Right atrium auricular region (tissue), 2 donors: ENCODE measurements around the gene FNTB. TPM values are rescaled to one million over a fixed set of nuclear protein-coding genes. Genes with fewer than 3 reads are reported as not detected.

ENCODE experiments used
- DNase-seq: peaks from one replicate; pipeline ENCODE4 v3.0.0-alpha.2; 2019; ENCODE audit warnings: low spot score
- H3K27ac ChIP-seq, 2 donors: fragments of 200-600 bp; sonication (generic); 1 replicate in 1 of 2; 2 replicates in 1 of 2; pipeline ENCODE4 v1.5.1; 2016 to 2019
- H3K27me3 ChIP-seq, 2 donors: fragments of 200-600 bp; sonication (generic); one replicate each; pipeline versions ENCODE4 v1.5.1 to v1.6.0; 2017 to 2019
- H3K36me3 ChIP-seq: fragments of 200-600 bp; sonication (generic); one replicate; pipeline ENCODE4 v1.5.1; 2016
- H3K4me1 ChIP-seq, 2 donors: fragments of 200-600 bp; sonication (generic); one replicate each; pipeline versions ENCODE4 v1.5.1 to v1.6.0; 2017 to 2019
- H3K4me3 ChIP-seq, 2 donors: fragments of 200-600 bp; sonication (generic); 1 replicate in 1 of 2; 2 replicates in 1 of 2; pipeline ENCODE4 v1.5.1; 2017 to 2019; ENCODE audit warnings: mild to moderate bottlenecking in 1 of 2, moderate library complexity in 1 of 2
- H3K9me3 ChIP-seq, 2 donors: fragments of 200-600 bp; sonication (generic); one replicate each; pipeline ENCODE4 v1.5.1; 2019
- CTCF ChIP-seq, 2 donors: fragments of 200-600 bp; sonication (generic); IDR thresholded peaks; one replicate each; pipeline ENCODE4 v1.5.1; 2019; ENCODE audit warnings: antibody characterized with exemption in 2 of 2
- total RNA-seq, 2 donors: library from RNA; depleted of rRNA; stranded (reverse); fragments of >200 nt; gene quantifications; one replicate each; pipeline ENCODE4 v1.1.0, GENCODE V29; 2016

The FNTB gene
- total RNA-seq, 2 donors from 2014 or later: 11.2 to 14.2 TPM

- H3K36me3 ChIP-seq: peaks cover 22% of the 10 kb centered on the region
- no peak overlapping the region for H3K4me3 ChIP-seq
- no peaks in the 10 kb centered on the region for H3K27me3 ChIP-seq
- no peak for TF ChIP-seq CTCF (IDR thresholded peaks at IDR 0.05)
- no peak overlapping the region for H3K27ac ChIP-seq
- no peaks in the 10 kb centered on the region for H3K9me3 ChIP-seq
- H3K4me1 ChIP-seq: peaks cover 0 to 10% of the 10 kb centered on the region in 2 donors
- DNase-seq: no peak
These were observed 56.2 kb downstream of the FNTB start for GRCh38 chr14:65042731-65043372.

DNA sequence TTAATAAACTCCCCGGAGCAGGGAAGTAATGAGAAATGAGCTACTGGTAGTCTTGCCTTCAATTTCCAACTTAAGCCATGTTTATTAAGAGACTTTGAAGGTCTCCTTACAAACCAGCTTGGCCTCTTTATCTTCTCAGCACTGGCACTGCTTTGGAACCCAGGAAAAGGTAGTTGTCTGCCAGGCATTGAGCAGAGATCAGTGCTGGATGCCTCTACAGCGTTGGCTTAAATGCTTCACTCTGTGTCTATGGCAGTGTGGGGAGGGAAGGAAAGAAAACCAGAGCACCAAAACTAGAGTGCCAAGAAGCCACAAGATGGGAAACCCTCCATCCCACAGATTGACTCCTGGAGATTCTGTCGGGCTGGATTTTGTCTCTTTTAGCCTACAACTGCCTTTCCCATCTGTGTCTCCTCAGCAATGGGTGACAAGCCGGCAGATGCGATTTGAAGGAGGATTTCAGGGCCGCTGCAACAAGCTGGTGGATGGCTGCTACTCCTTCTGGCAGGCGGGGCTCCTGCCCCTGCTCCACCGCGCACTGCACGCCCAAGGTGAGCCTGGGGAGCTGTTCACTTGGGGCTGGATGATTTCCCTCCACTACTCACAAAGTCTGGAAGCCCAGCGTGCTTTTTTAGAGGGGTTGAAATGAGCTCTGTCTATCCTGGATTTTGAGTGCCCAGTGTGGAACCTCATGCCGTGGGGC lies 57.3 kb downstream of the FNTB start:
- Histone ChIP-seq H3K27me3 (no peaks in the 10 kb centered on the region), H3K36me3 (peaks cover 22% of the 10 kb centered on the region), H3K27ac (no peak overlapping the region), H3K9me3 (no peaks in the 10 kb centered on the region), H3K4me1 (peaks cover 0 to 6% of the 10 kb centered on the region in 2 donors), H3K4me3 (no peak overlapping the region)
- TF ChIP-seq CTCF (IDR thresholded peaks at IDR 0.05): no peak
- no peak for DNase-seq

GRCh38 chr14:65044596-65044959 lies 57.9 kb downstream of the FNTB start:
- Histone ChIP-seq H3K4me1 (peaks cover 0 to 6% of the 10 kb centered on the region in 2 donors), H3K4me3 (no peak overlapping the region), H3K36me3 (peaks cover 22% of the 10 kb centered on the region)

DNA sequence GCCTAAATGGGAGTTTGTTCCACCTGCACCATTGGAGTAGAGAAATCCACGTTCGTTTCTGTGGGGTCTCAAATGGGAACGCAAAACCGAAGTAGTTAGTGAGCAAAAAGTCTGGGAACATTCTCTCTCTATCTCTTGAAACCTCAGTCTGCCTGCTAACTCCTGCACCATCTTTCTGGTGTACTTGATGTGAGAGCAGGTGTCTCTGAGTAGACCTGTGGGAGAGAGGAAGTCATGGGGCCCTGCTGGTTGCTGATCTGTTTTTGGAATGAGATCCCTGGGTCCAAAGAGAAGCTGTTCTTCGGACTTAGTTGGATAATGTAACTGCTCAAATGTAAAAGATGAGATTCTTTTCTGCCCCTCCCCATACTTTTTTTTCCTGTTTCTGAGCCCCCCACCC lies 58.3 kb downstream of the FNTB start:
- H3K4me1 ChIP-seq: peaks cover 0 to 6% of the 10 kb centered on the region in 2 donors
- no peak for TF ChIP-seq CTCF (IDR thresholded peaks at IDR 0.05)
- no peak for DNase-seq
- H3K27me3 ChIP-seq: no peaks in the 10 kb centered on the region
- no peaks in the 10 kb centered on the region for H3K9me3 ChIP-seq
- no peak overlapping the region for H3K27ac ChIP-seq
- peaks cover 22% of the 10 kb centered on the region for H3K36me3 ChIP-seq
- no peak overlapping the region for H3K4me3 ChIP-seq

More at GRCh38 chr14:65044596-65044959, 57.9 kb downstream of the FNTB start:
- DNase-seq: no peak
- Histone ChIP-seq H3K27ac (no peak overlapping the region), H3K9me3 (no peaks in the 10 kb centered on the region), H3K27me3 (no peaks in the 10 kb centered on the region)
- TF ChIP-seq CTCF (IDR thresholded peaks at IDR 0.05): no peak

DNA sequence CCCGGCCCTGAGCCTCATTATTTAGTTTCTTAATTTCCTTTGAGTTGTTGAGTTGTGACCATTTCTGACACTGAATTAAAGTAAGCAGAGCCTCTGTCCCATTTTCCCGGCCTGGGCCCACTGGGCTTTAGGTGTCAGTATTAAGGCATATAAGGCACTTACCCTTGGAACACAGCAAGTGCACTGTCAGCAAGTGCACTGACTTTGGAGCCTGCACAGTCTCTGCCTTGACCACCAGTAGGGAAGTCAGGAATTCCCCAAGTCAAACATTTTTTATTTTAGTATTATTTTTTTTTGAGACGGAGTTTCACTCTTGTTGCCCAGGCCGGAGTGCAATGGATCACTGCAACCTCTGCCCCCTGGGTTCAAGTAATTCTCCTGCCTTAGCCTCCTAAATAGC lies 59.0 kb downstream of the FNTB start:
- Histone ChIP-seq H3K9me3 (no peaks in the 10 kb centered on the region), H3K36me3 (peaks cover 19% of the 10 kb centered on the region)

More for the DNA sequence above, 59.0 kb downstream of the FNTB start:
- H3K27ac ChIP-seq: no peak overlapping the region
- H3K4me1 ChIP-seq: peaks cover 0 to 6% of the 10 kb centered on the region in 2 donors
- TF ChIP-seq CTCF (IDR thresholded peaks at IDR 0.05): no peak
- H3K4me3 ChIP-seq: no peak overlapping the region
- no peaks in the 10 kb centered on the region for H3K27me3 ChIP-seq
- no peak for DNase-seq
